Thyroid gland (tissue), 4 donors: ENCODE results near the gene ANK3.

ENCODE experiments used
- CTCF ChIP-seq, 6 experiments: fragments of 200-600 bp in 3 of 6; fragments of 450-650 bp in 3 of 6; sonication (generic) in 3 of 6; IDR thresholded peaks; one replicate each; pipeline ENCODE4 v1.5.1; 2016 to 2019; ENCODE audit warnings: antibody characterized with exemption in 6 of 6, mild to moderate bottlenecking in 2 of 6, inconsistent platforms in 1 of 6, moderate library complexity in 1 of 6
- POLR2A ChIP-seq, 2 donors: fragments of 450-650 bp; IDR thresholded peaks; one replicate each; pipeline ENCODE4 v1.6.1; 2017; ENCODE audit warnings: antibody characterized with exemption in 2 of 2, mild to moderate bottlenecking in 2 of 2, moderate library complexity in 1 of 2

DNA sequence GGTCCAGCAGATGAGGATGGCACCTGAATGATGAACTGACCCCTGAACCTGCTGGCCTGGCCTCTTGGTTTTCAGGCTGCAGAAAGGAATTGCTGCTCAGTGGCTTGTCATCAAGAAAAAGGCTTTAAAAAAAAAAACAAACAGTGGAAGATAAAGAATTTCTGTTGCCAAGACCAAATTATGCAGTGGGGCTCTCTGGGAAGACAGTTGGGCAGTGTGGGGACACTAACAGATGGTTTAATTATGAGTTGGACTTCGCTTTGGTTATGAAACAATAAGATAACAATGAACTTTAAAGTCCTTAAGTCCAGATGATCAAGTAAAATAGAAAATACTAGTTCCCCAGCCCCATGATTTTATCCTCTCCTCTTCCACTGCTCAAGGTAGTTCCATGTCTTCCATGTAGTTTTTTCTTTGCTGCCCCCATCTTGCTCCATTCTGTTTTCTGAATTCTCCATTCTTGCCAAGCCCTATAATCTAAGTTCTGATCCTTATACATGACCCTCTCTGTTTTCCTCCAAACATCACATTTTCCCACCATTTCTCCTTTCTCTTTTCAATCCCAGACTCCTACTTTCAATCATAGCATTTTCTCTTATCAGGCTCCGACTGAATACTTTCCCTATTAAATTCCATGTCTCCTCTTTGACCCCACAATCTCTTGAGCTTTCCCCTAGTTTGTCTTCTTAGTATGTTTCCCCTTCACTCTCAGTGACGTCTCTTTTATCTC is 52.6 kb downstream of the ANK3 start:
- TF ChIP-seq CTCF (IDR thresholded peaks at IDR 0.05) (no peak), POLR2A (IDR thresholded peaks at IDR 0.05) (no peak)
